GM12872 (cell line): ENCODE data around the gene CRIP1.

ENCODE experiments used
- TF ChIP-seq, protein P1 (sequence below): IDR thresholded peaks from 3 replicates; pipeline ENCODE4 v1.5.1; 2011; ENCODE audit warnings: low read depth, mild to moderate bottlenecking, low read length, moderate library complexity; ENCODE audit not compliant: insufficient read depth

Gene CRIP1

DNA sequence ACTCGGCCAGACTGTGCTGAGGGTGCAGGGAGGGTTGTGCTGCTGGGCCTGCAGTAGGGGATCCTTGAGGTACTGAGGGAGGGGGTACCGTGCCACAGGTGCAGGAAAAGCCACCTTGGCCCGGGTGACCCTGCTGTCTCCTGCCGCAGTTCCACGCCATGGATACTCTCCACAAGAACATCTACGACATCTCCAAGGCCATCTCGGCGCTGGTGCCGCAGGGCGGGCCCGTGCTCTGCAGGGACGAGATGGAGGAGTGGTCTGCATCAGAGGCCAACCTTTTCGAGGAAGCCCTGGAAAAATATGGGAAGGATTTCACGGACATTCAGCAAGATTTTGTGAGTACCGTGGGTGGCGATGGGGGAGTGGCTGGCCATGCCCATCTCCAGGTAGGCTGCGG lies 26.1 kb upstream of the CRIP1 start:
- TF ChIP-seq, protein P1, sequence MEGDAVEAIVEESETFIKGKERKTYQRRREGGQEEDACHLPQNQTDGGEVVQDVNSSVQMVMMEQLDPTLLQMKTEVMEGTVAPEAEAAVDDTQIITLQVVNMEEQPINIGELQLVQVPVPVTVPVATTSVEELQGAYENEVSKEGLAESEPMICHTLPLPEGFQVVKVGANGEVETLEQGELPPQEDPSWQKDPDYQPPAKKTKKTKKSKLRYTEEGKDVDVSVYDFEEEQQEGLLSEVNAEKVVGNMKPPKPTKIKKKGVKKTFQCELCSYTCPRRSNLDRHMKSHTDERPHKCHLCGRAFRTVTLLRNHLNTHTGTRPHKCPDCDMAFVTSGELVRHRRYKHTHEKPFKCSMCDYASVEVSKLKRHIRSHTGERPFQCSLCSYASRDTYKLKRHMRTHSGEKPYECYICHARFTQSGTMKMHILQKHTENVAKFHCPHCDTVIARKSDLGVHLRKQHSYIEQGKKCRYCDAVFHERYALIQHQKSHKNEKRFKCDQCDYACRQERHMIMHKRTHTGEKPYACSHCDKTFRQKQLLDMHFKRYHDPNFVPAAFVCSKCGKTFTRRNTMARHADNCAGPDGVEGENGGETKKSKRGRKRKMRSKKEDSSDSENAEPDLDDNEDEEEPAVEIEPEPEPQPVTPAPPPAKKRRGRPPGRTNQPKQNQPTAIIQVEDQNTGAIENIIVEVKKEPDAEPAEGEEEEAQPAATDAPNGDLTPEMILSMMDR, result no peak

DNA sequence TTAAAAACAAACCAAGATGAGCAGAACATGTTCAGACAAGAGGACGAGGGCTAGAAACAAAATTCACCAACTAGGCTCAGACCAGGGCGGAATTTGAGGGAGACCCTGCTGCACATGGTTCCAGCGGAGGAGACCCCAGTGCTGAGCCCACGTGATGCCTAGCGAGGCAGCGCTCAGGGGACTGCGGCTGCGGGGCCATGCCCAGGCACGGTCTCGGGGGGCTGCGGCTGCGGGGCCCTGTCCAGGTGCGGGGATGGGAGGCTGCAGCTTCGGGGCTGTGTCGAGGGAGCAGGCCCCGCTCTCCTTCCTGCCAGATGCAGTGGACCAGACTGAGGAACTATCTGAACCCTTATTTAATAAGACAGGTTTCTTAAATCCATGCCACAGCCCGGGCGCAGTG lies 24.8 kb upstream of the CRIP1 start:
- TF ChIP-seq, protein P1, result no peak

DNA sequence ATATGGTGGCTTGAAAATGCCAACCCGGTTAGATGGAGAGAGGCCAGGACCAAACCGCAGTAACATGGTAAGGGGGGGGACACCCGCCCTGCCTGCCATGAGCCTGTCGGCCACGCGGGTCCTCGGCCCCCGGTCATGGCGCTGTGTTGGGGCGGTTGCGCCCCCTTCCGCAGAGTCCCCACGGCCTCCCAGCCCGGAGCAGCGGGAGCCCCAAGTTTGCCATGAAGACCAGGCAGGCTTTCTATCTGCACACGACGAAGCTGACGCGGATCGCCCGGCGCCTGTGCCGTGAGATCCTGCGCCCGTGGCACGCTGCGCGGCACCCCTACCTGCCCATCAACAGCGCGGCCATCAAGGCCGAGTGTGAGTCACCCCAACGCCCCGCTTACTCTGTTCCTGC lies 22.2 kb upstream of the CRIP1 start:
- TF ChIP-seq, protein P1, result no peak

DNA sequence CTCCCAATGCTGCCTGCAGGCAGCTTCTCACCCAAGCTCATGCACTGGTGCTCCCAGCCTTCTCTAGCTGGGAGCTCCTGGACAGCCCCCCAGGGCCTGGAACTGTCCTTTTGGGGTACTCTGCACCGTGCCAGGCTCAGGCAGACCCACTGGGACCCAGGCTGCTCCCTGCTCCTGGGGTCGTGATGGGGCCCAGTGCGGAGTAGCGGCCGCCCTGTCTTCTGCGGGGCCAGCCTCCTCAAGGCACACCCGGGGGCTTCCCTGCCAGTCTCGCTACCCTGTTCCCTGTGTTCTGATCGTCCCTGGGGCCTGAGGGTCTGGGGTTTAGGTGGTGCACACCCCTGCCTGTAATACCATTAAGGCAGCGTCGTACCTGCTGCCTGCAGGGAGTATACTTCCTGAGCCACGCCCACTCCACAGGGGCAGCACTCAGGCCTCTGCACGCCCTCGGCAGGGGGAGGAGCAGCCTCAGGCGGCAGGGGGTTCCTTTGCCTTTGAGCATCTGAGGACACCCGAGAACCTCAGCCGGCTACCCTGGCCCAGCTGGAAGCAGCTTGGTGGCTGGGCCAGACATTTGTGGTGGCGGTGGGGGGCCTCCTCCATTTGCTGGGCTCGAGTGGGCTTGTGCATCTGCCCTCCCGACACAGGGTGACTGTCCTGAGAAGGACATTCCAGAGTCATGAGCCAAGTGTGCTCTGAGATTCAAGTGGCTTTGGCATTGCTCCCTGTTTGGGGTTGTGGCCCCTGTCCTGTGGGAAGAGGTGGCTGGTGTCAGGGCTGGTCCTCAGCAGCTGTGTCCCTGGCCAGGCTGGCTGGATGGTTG lies 21.3 kb upstream of the CRIP1 start:
- TF ChIP-seq, protein P1, result no peak

DNA sequence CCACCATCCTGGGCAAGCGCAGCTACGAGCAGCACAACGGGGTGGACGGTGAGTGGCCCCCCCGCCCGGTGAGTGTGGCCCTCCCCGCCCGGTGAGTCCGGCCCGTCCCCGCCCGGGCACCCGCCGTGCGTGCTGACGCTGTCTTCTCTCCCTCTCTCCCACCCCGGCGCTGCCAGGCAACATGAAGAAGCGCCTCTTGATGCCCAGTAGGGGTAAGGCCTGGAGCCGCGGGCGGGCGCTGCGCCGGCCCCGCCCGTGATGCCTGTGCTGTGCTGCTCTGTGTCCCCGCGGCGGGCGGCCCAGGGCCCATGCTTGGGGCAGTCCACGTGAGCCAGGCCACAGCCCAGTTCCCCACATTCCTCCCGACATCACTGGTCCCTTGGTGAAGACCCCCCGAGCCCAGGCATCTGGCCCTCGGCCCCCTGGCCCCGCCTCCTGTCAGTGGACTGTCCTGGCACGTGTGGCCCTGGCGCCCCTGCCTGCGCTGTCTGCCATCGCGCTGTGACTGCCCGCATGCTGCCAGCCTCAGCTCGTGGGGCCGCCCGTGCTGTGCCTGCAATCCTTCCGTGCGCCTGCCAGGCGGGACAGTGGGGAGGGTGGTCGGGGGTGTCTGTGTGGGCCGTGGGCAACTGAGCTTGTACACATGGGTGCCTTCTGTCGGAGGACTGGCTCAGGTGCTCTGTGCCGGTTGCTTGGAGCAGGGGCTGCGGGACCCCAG lies 20.0 kb upstream of the CRIP1 start:
- TF ChIP-seq, protein P1, result no peak

DNA sequence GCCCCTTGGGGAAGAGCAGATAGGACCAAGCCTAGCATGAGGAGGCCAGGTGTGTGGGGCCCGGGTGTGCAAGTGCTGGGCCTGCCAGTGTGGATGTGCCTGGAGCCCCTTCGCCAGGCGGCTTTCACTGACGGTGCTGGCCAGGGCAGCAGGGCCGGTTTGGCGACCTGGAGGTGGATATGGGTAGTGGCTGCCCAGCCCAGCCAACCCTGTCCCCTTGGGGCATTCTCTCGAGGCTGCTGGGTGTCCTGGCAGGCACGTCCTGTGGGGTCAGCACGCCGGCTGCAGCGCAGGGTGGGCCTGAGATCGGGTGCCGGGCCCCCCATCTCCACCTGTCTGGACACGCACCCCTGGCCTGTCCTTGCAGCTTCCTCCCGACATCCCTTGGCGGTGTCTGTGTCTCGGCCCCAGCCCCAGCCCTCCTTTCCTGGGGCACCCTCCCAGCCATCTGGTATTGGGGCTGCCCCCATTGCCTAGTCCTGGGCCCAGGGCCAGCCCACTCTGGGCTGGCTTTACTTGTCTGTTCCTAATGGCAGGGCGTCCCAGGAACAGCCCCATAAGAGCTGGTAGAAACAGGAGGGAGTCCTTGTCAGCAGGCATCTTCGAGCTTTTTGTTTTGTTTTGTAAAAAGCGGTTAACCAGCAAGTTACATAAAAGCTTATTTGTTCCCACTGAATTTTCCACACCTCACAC lies 19.3 kb upstream of the CRIP1 start:
- TF ChIP-seq, protein P1, result no peak

DNA sequence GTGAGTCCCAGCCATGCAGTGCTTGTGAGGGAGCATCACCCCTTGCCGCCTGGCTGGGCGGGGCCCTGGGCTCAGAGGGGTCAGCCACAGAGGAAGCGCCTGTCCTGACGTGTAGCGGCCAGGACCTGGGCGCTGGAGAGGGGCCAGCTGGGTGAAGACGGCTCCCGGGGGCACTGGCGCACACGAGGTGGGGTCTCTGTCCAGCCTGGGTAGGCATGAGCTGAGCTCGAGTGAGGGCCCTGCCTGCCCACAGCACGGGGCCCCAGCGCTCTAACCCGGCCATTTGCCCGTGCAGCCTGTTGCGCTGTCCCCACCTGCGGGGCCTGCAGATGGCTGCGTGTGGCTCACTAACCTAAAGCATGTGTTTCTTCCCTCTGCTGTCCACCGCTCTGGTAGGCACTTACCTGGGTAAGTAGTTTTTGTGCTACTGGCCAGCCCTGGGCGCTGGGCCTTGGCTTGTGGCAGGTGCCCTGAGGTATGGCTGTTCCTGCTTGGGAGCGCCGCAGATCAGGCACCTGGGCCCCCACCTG lies 18.7 kb upstream of the CRIP1 start:
- TF ChIP-seq, protein P1, result no peak
